NCI-H146 (cell line): ENCODE measurements around the gene GM2A.
A peak's percentile ranks its signal among the peaks of the same experiment; 100 is the strongest.

Experiments
- DNase-seq: peaks from one replicate; lab custom pipeline; 2025; lab: John Stamatoyannopoulos, UW

GM2A gene

DNA sequence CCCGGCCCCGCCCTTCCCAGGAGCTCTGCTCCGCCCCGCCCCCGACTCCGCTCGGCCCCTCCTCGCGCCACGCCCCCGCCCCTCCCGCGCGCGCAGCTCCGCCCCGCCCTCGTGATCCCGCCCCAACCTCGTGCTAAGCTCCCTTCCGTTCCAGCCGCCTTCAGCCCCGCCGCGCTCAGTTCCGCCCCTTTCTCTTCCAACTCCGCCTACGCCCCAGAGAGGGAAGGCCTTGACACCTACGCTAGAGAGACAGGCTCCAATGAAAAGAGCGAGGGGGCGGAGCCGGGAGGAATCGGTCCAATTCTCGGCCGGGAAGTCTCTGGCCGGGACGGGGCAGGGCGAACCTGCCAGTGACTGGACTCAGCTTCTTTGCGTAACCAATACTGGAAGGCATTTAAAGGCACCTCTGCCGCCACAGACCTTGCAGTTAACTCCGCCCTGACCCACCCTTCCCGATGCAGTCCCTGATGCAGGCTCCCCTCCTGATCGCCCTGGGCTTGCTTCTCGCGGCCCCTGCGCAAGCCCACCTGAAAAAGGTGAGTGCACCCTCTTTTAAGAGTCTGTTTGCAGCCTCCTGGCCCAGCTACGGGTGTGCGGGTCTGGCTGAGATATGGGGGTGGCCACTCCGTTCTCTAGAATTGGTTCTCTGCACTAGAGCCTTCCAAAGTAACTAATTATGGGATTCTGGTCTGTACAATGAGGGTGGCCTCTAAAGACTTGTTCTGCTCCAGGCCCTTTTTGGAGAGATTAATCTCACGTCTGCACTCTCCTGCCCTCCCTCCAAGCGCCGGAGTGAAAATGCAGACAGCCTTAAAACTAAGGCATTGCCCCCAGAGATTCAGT lies at the start of gene GM2A:
GM2A (plus strand) TSS at position 424 of the 843 bp plus-strand sequence; CDS start at position 456, 32 bp downstream.
- peak; percentile 91 for DNase-seq

DNA sequence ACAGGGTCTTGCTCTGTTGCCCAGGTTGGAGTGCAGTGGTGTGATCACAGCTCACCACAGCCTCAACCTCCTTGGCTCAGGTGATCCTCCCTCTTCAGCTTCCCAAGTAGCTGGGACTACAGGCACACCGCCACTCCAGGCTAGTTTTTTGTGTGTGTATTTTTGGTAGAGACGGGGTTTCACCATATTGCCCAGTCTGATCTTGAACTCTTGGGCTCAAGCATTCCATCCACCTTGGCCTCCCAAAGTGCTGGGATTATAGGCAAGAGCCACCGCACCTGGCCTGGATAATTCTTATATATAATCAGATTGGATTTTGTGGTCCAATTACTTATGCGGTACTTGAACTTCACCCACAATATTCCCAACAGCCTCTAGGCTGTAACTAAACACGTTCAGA lies 48.9 kb upstream of the GM2A start:
- no peak for DNase-seq

DNA sequence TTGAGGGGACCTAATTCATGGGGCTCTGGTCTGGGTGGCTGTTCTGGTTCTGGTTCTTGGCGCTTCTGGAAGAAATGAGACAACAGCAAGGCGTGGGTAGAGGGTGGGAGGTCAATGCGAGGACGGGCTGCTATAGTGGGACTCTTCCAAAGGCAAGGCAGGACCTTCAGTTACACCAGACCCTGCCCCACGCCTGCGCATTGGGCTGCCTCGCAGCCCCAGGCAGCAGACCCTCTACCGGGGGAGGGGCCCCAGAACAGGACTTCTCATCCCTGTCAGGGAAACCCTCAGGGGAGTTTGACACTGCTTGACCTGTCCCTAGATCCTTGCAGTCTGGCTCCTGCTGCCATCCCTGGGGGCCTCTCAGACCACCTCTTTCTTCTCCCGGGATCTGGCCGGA lies 47.6 kb upstream of the GM2A start:
- no peak for DNase-seq

DNA sequence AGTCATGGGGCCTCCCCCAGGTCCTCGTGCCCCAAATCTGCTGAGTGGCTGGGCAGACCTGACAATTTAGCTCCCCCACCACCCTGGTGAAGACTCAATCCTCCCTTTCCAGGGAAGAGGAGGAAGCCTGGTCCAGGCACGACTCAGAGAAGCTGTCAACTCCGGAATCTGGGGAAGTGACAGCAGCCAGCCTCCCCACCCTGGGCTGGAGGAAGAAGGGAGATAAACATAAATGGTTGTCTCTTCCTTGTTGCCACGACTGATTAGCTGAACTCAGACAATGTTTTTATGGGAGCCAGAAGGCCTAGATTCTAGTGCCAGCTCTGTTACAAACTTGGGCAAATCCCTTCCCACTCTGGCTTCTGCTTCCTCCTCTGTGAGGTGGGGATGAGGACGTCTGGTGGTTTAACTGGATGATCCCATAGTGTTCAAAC lies 44.5 kb upstream of the GM2A start:
- DNase-seq = no peak

DNA sequence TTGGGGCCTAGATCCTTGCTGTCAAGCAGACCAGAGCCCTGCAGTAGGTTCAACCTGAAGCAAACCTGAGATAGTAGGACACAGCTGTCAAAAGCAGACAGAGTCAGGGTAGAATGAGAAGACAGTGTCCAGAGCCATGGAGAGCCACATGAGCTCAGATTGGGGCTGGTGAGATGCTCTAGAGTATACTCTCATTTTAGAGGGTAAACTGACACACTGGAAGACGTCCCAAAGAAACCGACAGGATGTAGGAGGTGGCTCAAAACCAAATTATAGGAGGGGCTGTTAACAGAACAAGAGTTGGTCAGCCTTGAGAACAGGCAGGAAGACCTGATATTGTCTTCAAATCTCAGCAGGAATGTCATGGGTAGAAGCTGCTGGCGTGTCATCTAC lies 40.6 kb upstream of the GM2A start:
- no peak for DNase-seq

DNA sequence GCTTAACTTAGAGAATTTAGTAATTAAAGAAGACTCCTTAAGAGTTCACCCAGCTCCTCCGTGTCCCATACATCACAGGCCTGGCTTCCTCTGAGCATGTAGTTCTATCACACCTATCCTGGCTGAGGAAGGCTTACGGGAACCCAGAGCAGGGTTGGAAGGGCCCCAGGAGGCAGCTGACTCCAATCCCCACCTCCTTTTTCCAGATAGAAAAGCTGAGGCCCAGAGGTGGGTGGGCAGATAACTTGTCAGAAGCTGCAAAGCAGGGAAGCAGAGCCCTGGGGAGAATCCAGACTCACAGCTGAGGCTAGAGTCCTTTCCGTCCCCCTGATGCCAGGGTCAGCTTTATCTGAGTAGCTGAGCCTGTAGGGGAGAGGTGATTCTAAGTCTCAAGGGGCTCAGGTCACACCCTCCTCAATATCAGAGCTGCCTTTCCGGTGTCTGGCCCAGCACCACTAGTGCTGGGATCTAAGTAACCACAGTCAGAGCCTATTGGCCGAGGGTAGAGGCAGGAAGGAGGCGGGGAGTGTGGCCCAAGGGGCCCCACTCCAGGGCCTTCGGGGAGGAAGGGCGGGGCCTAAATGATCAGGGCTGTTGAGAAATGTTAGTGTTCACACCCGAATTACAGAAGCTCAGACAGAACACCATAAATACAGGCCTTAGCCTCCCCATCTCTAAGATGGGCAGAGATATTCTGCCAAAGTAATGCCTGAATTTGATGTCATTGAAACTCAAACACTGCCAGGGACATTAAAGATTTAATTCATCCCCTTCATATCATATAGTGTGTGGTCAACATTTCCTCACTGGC lies 39.0 kb upstream of the GM2A start:
- DNase-seq = no peak

DNA sequence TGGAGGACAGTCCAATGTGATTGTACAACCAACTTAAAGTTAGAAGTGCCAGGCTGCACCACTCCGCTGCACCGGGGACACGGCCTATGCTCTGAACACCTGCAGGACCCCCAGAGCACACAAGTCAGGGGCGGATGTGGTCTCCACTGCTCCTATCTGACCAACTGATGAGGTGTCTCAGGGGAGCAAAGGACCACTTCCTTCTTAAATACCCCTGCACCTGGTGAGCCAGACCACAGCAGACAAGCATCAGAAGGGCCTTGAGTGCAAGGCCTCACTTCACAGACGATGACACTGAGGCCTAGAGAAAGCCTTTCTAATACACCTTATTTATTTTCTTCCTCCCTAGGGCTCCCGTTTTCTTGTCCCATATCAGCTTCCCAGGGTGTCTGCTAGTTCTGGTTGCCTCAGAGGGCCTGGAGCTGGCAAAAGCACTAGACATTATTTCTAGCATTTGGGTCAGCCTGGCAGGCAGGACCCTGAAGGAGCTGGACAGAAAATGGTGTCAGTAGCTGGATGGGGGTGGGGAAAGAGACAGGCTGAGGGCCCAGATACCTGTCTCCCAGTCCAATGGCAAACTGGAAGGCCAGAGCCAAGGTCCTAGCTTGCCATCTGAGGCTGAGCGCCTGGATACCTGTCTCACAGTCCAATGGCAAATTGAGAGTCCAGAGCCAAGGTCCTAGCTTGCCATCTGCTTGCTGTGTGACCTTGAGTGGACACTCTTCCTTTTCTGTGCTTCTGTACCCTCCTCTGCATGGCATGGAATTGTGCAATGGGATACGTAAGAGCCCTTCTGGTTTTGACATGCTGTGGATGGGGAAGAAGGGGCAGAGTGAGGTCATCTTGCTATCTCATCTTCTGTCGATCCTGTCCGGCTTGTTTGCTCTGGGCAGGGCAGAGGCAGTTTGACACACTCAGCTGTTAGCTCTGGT lies 38.1 kb upstream of the GM2A start:
- DNase-seq = no peak

DNA sequence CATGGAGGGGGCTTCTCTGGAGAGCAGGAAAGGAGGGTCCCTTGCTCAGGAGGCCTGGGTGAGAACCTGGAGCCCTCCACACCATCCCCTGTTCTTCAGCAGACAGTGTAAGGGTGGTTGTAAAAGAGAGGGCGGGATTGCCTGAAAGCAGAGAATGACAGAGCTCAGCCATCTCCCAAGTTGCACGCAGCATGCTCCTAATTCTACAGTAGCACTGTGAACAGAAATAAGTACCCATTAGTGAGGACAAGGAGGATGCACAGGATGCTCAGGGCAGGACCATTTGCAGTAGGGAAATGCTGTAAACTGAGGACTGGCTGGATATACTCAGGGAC lies 37.5 kb upstream of the GM2A start:
- DNase-seq = no peak

DNA sequence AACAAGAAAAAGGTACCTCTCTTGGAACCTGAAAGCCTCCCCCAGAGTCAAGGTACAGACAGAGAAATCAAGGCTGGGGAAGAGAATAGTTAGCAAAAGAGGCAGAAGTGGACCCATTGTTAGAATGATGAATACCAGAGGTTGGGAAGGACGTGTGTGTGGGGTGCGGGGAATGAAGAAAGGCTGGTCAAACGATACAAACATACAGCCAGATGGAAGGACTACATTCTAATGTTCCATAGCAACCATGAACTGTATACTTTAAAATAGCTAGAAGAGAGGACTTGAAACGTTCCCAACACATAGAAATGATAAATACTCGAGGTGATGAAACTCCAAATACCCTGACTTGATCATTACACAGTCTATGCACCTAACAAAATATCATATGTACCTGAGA lies 36.2 kb upstream of the GM2A start:
- DNase-seq = no peak

DNA sequence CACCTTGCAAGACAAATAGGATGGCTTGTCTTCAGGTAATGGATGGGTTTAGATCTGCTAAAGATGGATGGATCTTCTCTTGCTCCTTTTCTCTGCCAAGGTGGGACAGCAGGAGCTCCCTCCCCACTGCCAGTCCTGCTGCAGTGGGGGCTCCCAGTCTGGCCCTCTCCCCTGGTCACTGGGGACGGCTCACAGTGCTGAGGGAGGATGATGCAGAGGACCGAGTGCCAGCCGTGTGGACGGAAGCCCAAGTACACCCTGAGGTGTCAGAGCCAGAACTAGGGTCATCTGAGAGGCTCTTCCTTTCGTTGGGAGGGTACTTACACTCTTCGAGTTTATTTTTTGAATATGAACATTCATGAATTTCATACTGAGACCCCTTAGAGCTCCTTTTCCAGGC lies 34.8 kb upstream of the GM2A start:
- DNase-seq = no peak

DNA sequence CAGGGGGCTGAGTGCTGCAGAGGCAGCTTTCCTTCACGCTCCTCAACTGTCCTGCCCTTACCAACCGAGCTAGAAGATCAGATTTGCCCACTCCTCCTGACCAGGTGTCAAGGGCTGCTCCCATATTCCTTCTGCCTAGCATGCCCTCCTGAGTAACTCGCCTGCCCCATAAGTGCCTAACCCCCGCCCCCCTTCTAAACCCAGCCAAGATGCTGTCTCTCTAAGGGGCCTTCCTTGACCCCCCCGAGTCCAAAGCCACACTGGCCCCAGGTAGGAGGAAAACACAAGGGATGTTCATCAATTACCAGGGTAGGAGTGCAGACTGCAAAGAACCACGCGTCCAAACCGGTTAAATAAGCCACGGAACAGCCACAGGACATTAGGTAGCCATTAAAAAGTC lies 33.8 kb upstream of the GM2A start:
- DNase-seq = no peak

DNA sequence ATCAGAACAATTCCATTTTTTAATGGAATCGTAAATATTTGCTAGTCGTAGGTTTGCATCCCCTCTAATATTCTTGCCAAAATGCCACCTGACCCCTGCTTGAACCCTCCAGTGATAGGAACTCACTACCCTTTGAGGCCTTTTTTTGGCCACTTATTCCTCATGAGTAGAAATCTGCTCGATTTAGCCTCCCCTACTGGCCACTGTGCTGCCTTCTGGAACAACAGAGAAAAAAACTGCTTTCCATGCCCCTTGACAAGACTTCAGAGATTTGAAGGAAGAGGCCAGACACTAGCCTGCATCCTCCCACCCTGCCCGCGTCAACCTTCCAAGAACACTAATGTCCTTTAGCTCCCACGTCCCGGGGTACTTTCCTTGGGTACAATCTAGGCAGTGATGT lies 33.2 kb upstream of the GM2A start:
- DNase-seq = no peak

DNA sequence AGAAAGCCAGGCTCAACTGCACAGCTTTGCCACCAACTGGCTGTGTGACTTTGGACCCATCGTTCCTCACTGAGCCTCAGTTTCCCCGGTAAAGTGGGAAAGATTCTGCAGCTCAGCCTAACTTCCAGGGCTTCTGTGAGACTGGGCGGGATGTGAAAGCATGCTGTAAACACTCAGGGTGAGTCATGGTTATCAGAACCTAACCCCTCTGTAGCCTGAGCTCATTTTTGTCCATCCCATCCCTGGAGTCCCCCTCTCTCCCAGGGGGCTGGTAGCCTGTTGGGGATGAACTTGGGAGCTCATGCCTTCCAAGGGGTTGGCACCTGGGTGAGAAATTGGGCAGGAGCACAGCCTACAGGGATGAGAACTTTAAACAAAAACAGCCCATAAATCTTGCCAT lies 31.4 kb upstream of the GM2A start:
- DNase-seq = no peak

DNA sequence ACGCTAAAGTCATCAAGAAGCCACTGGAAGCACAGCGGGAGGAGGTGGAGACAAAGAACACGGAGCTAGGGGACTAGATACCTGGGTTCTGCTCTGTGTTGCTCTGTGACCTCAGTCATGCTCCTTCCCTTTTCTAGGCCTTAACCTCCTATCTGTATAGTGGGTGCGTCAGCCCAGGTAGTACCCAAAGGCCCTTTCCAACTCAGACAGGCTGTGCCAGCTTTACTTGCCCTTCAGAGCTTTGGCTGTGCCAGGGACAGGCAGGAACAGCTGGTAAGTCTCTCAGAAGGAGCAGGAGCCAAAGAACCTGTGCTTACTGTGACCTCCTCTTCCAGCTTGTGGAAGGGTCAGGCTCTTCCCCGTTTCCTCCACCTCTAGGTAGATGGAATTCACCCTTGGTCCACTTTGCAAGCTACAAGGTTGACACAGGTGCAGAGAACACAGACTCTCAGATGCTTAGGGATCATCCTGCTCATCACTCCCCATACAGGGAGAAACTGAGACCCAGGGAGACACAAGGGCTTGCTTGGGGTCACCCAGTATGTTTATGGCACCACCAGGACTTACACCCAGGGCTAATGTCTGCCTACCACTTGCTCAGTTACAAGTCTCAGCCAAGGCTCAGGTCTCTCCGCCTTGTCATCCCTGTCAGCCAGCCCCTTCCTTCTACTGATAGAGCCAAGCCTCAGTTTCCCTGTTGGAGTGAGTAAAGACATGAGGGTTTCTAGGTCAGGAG lies 30.8 kb upstream of the GM2A start:
- no peak for DNase-seq

DNA sequence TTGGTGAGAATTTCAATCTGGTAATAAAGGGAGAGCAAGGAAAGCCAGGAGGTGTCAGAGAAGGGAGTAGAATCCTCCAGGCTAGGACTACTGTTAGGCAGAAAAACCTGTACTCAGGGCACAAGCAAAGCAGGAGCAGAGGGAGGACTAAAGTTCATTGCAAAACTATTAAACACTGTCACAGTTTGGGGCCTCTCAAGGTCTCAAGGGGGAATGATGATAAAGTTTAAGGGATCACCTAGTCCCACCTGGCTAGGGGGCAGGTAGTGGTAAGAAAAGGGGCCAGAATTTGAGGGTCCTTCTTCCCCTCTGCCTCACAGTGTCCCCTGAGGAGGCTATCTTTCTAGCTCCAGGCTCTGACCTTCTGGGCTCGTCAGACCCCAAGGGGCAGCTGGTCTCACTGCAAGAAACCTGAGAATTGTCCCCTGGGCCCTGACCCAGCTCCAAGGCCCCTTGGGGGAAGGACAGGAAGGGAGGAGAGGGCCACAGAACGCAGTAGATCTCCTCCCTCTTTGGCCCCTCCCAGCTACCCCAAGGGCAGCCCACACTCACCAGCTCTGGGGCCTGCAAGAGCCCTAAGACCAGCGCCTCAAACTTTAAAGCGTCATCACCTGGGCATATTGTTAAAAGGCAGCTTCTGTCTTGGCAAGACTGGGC lies 30.1 kb upstream of the GM2A start:
- DNase-seq = no peak

DNA sequence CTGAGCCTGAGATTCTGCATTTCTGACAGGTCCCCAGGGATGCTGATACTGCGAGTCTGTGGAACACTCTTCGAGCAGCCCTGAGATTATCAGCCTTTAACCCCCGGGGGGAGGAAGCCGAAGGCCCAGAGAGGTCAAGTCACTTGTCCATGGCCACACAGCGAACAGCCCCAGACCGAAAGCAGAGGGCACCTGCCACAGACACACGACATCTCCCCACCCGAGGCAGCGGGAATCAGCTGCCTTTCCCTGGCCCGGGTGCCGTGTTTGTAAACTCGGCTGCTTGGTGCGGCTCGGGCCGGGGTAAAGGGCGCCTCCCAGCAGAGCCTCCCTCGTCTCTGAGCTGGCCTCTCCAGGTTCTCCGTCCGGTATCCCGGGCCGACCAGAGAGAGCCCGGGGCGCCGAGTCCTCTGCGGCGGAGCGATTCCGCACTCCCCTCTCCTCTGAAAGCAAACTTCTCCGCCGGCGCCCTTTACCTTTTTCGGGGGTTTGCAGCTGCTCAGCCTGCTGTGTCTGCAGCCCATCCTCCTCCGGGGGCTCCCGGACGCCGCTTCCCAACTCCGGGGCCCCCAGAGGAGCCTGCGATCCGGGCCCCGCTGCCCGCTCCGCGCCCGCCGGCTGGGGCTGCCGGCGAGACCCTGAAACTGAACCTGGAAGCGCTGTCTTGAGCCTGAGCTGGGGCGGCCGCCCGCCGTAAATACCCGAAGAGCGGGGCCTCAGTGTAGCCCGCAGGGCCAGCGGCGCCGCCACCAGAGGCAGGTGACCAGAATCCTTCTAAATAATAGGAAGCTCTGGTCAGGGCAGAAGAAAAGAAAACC lies 29.3 kb upstream of the GM2A start, which contains the start of gene CCDC69:
CCDC69 (minus strand) TSS at position 646 of the 818 bp plus-strand sequence; CDS start at position 524, 122 bp downstream.
- peak; percentile 34 for DNase-seq

DNA sequence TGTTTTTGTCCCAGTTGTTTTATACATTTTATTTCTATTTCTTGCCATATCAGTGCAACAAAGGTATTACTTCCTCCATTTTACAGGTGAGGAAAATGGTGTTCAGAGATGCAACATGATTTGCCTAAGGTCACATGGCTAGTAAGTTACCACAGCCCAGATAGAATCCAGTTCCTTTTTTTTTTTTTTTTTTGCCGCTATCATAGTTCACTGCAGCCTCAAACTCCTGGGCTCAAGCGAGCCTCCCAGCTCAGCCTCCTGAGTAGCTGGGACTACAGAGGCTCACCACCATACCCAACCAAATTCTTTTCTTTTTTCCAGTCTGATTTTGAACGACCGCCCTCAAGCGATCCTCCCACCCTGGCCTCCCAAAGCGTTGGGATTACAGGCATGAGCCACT lies 28.6 kb upstream of the GM2A start:
- DNase-seq = no peak

DNA sequence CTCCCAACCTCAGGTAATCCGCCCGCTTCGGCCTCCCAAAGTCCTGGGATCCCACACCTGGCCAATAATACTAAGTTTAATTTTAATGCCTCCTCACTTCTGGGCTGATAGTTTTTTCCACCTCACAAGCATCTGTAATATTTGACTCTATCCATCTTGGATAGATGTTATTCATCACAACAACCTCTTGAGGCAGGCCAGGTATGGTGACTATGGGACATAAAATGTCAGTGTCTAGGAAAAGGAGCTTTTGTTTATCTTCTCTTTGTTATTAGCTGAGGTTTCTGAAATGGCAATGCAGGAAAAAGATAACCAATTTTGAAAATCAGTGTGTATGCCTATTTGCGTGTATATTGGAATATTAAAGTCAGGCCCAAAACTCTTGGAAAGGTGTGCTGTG lies 27.9 kb upstream of the GM2A start:
- DNase-seq = no peak

DNA sequence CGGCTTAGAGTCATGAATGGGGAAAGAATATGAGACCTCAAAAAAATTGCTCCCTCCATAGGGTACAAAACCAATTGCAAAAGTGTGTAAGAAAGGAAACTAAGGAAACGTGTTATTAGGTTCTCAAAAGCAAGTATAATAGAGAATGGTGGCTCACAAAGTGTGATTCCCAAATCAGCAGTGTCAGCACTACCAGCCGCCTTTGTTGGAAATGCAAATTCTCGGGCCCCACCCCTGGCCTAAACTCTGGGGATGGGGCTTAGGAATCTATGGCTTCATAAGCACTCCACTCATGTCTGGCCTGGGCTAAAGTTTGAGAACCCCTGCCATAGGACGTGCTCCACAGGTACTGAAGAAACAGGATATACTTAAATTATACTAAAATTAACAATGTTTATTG lies 27.5 kb upstream of the GM2A start:
- no peak for DNase-seq

DNA sequence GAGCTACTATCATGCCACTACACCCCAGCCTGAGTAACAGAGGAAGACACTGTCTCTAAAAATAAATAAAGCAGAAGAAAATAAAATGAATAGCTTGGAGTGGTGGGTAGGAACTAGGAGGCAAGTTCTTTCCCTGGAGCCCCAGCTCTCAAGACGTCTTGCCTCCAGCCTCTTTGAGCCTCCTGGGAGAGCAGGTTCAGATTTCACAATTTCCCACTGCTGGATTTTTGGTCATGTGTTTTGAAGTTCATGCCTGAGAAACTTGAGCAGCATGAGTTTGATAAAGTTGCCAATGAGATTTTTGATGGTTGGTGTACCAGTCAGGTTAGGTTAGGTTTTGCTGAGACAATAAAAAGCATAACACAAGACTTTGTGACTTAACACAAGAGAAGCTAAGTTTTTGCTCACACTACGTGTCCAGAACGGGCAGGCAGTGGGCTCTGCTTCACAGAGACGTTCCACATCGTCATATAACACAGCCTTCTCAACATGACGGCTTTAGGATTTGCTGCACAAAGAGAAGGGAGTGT lies 25.0 kb upstream of the GM2A start:
- no peak for DNase-seq
